ENCODE data around the gene IMPG1.

GRCh38 chr6:76120302-76120701 is 47.8 kb upstream of the IMPG1 start:
- TF ChIP-seq CTCF (IDR thresholded peaks at IDR 0.05) (no peak), POLR2AphosphoS5 (IDR thresholded peaks at IDR 0.05; ENCODE audit: insufficient read depth in 1 of 2, low read depth in 1 of 2) (no peak), POLR2A (IDR thresholded peaks at IDR 0.05) (no peak)
